Peyer's patch (tissue), 4 donors: ENCODE measurements around the gene TRPM3. TPM values are rescaled to one million over a fixed set of nuclear protein-coding genes. Genes with fewer than 3 reads are reported as not detected.

Experiments used
- DNase-seq, 3 donors: peaks; one replicate each; pipeline ENCODE4 v3.0.0-alpha.2; 2017 to 2019
- H3K27ac ChIP-seq, 4 donors: fragments of 200-600 bp; sonication (generic); one replicate each; pipeline ENCODE4 v1.5.1; 2016 to 2019
- H3K27me3 ChIP-seq, 2 donors: fragments of 200-600 bp; sonication (generic); one replicate each; pipeline ENCODE4 v1.5.1; 2019
- H3K36me3 ChIP-seq, 3 donors: fragments of 200-600 bp; sonication (generic); one replicate each; pipeline ENCODE4 v1.5.1; 2016 to 2019
- H3K4me1 ChIP-seq, 4 donors: fragments of 200-600 bp; sonication (generic); one replicate each; pipeline ENCODE4 v1.5.1; 2016 to 2019
- H3K4me3 ChIP-seq, 4 donors: fragments of 200-600 bp; sonication (generic); 1 replicate in 3 of 4; 2 replicates in 1 of 4; pipeline ENCODE4 v1.5.1; 2016 to 2019; ENCODE audit warnings: mild to moderate bottlenecking in 1 of 4
- H3K9me3 ChIP-seq, 4 donors: fragments of 200-600 bp; sonication (generic); one replicate each; pipeline ENCODE4 v1.5.1; 2016 to 2019; ENCODE audit warnings: mild to moderate bottlenecking in 1 of 4
- CTCF ChIP-seq, 6 experiments: fragments of 450-650 bp in 4 of 6; fragments of 200-600 bp in 2 of 6; sonication (generic) in 1 of 6; IDR thresholded peaks; one replicate each; pipeline ENCODE4 v1.5.1; 2017 to 2019; ENCODE audit warnings: antibody characterized with exemption in 6 of 6, mild to moderate bottlenecking in 3 of 6, moderate library complexity in 1 of 6
- POLR2A ChIP-seq, 2 donors: fragments of 450-650 bp; IDR thresholded peaks; one replicate each; pipeline ENCODE4 v1.5.1; 2017; ENCODE audit warnings: antibody characterized with exemption in 2 of 2, mild to moderate bottlenecking in 2 of 2, moderate library complexity in 2 of 2
- total RNA-seq, 4 donors: library from RNA; depleted of rRNA; stranded (reverse); fragments of >200 nt; gene quantifications; one replicate each; pipeline ENCODE4 v1.1.0, GENCODE V29; 2016

The TRPM3 gene
- total RNA-seq, 4 donors from 2014 or later: 0.28 to 0.80 TPM; not detected in 2

GRCh38 chr9:70506159-70506558 lies 615.3 kb downstream of the TRPM3 start:
- H3K4me1 ChIP-seq: no peaks in the 10 kb centered on the region
- H3K27ac ChIP-seq: no peak overlapping the region
- H3K27me3 ChIP-seq: no peaks in the 10 kb centered on the region
- H3K4me3 ChIP-seq: no peak overlapping the region
- TF ChIP-seq CTCF (IDR thresholded peaks at IDR 0.05) (no peak), POLR2A (IDR thresholded peaks at IDR 0.05) (no peak)
- H3K36me3 ChIP-seq: no peaks in the 10 kb centered on the region
- no peak for DNase-seq
- no peaks in the 10 kb centered on the region for H3K9me3 ChIP-seq

GRCh38 chr9:70504834-70505233 lies 616.6 kb downstream of the TRPM3 start:
- TF ChIP-seq POLR2A (IDR thresholded peaks at IDR 0.05) (no peak), CTCF (IDR thresholded peaks at IDR 0.05) (no peak)
- Histone ChIP-seq H3K27me3 (no peaks in the 10 kb centered on the region), H3K4me3 (no peak overlapping the region), H3K9me3 (no peaks in the 10 kb centered on the region), H3K4me1 (no peaks in the 10 kb centered on the region), H3K36me3 (no peaks in the 10 kb centered on the region), H3K27ac (no peak overlapping the region)
- DNase-seq: no peak

GRCh38 chr9:70502690-70503089 lies 618.7 kb downstream of the TRPM3 start:
- Histone ChIP-seq H3K4me3 (no peak overlapping the region), H3K27ac (peak overlapping the region in 1 of 4 donors; percentile 40)

GRCh38 chr9:70500793-70501192 lies 620.6 kb downstream of the TRPM3 start:
- Histone ChIP-seq H3K27me3 (no peaks in the 10 kb centered on the region), H3K4me1 (no peaks in the 10 kb centered on the region), H3K9me3 (no peaks in the 10 kb centered on the region), H3K36me3 (no peaks in the 10 kb centered on the region), H3K27ac (no peak overlapping the region), H3K4me3 (no peak overlapping the region)
- DNase-seq: no peak
- TF ChIP-seq CTCF (IDR thresholded peaks at IDR 0.05) (no peak), POLR2A (IDR thresholded peaks at IDR 0.05) (no peak)

More at GRCh38 chr9:70502690-70503089, 618.7 kb downstream of the TRPM3 start:
- no peaks in the 10 kb centered on the region for H3K27me3 ChIP-seq
- TF ChIP-seq POLR2A (IDR thresholded peaks at IDR 0.05) (no peak), CTCF (IDR thresholded peaks at IDR 0.05) (no peak)
- DNase-seq: no peak
- no peaks in the 10 kb centered on the region for H3K9me3 ChIP-seq
- no peaks in the 10 kb centered on the region for H3K36me3 ChIP-seq
- no peaks in the 10 kb centered on the region for H3K4me1 ChIP-seq

- no peaks in the 10 kb centered on the region for H3K9me3 ChIP-seq
- H3K4me1 ChIP-seq: no peaks in the 10 kb centered on the region
- no peak for DNase-seq
- H3K4me3 ChIP-seq: no peak overlapping the region
- TF ChIP-seq POLR2A (IDR thresholded peaks at IDR 0.05): no peak
- no peak for TF ChIP-seq CTCF (IDR thresholded peaks at IDR 0.05)
- no peak overlapping the region for H3K27ac ChIP-seq
- no peaks in the 10 kb centered on the region for H3K36me3 ChIP-seq
- H3K27me3 ChIP-seq: no peaks in the 10 kb centered on the region
These were observed 621.8 kb downstream of the TRPM3 start for GRCh38 chr9:70499621-70500020.

- Histone ChIP-seq H3K27me3 (no peaks in the 10 kb centered on the region), H3K27ac (no peak overlapping the region), H3K36me3 (no peaks in the 10 kb centered on the region), H3K4me1 (no peaks in the 10 kb centered on the region), H3K9me3 (no peaks in the 10 kb centered on the region), H3K4me3 (no peak overlapping the region)
- TF ChIP-seq CTCF (IDR thresholded peaks at IDR 0.05): no peak
- DNase-seq: no peak
These were observed 622.6 kb downstream of the TRPM3 start for GRCh38 chr9:70498866-70499265.
